ENCODE data around the gene TBL3.

- TF ChIP-seq FOXM1 (IDR thresholded peaks at IDR 0.05; ENCODE audit: borderline replicate concordance), result no peak
- TF ChIP-seq L3MBTL2 (conservative IDR thresholded peaks at IDR 0.05), result no peak
These were observed 3.5 kb upstream of the TBL3 start for GRCh38 chr16:1968146-1968953.

All from HEK293T (cell line).